KMS-11 (cell line): ENCODE measurements around the gene LPCAT3.
A peak's percentile ranks its signal among the peaks of the same experiment; 100 is the strongest.

Experiments
- H2AFZ ChIP-seq: fragments of 200-600 bp; sonication (generic); 2 replicates; pipeline ENCODE4 v1.6.1; 2016; ENCODE audit warnings: antibody characterized with exemption, mixed run types, low read depth
- H3K27ac ChIP-seq: fragments of 200-600 bp; sonication (generic); 2 replicates; pipeline ENCODE4 v1.6.1; 2016; ENCODE audit warnings: mild to moderate bottlenecking, mixed run types
- H3K27me3 ChIP-seq: fragments of 200-600 bp; sonication (generic); 2 replicates; pipeline ENCODE4 v1.6.1; 2017; ENCODE audit warnings: mild to moderate bottlenecking, low read depth, mixed run types, moderate library complexity; ENCODE audit not compliant: insufficient read depth
- H3K36me3 ChIP-seq: fragments of 200-600 bp; sonication (generic); 2 replicates; pipeline ENCODE4 v1.6.1; 2017; ENCODE audit warnings: mild to moderate bottlenecking, mixed run types; ENCODE audit not compliant: insufficient read depth
- H3K4me1 ChIP-seq: fragments of 200-600 bp; sonication (generic); 2 replicates; pipeline ENCODE4 v1.6.1; 2016; ENCODE audit warnings: mild to moderate bottlenecking, low read depth, mixed run types; ENCODE audit not compliant: poor library complexity, severe bottlenecking
- H3K4me2 ChIP-seq: fragments of 200-600 bp; sonication (generic); 2 replicates; pipeline ENCODE4 v1.7.0; 2016; ENCODE audit warnings: mild to moderate bottlenecking, mixed run types
- H3K4me3 ChIP-seq: fragments of 200-600 bp; sonication (generic); IDR thresholded peaks from 2 replicates; pipeline ENCODE4 v1.6.1; 2017; ENCODE audit warnings: low read depth, low read length, mixed read lengths; ENCODE audit not compliant: insufficient read depth
- H3K79me2 ChIP-seq: fragments of 200-600 bp; sonication (generic); 2 replicates; pipeline ENCODE4 v1.6.1; 2016; ENCODE audit warnings: low read depth, mixed run types; ENCODE audit not compliant: insufficient read depth
- H3K9ac ChIP-seq: fragments of 200-600 bp; sonication (generic); 2 replicates; pipeline ENCODE4 v1.6.1; 2016; ENCODE audit warnings: mild to moderate bottlenecking, mixed run types
- H4K20me1 ChIP-seq: fragments of 200-600 bp; sonication (generic); 2 replicates; pipeline ENCODE4 v1.6.1; 2016; ENCODE audit warnings: mild to moderate bottlenecking, mixed run types; ENCODE audit not compliant: insufficient read depth
- CTCF ChIP-seq: fragments of 200-600 bp; sonication (generic); conservative IDR thresholded peaks from 2 replicates; pipeline ENCODE4 v1.6.1; 2017; ENCODE audit warnings: low read depth, mild to moderate bottlenecking, antibody characterized with exemption, low read length, moderate library complexity, mixed read lengths

LPCAT3 gene

GRCh38 chr12:6927379-6928021, 90.8 kb downstream of the LPCAT3 start, which contains the start of gene ATN1:
Gene ATN1, plus strand, starts transcription at chr12:6927959. Its CDS starts 6,043 bp downstream, at chr12:6934002.
- Histone ChIP-seq H3K79me2 (peaks cover 20% of the 10 kb centered on the region; the same call in 1 of the 2 replicates), H3K36me3 (no peaks in the 10 kb centered on the region), H2AFZ (peak within 1 kb of the TSS; percentile 82)

More at GRCh38 chr12:6927379-6928021, 90.8 kb downstream of the LPCAT3 start, which contains the start of gene ATN1:
- H3K4me2 ChIP-seq, result peak within 1 kb of the TSS; percentile 89
- H3K4me1 ChIP-seq, result peaks cover 36% of the 10 kb centered on the region
- H3K27me3 ChIP-seq, result no peaks in the 10 kb centered on the region
- TF ChIP-seq CTCF, result no peak
- no peak within 1 kb of the TSS for H3K4me3 ChIP-seq
- H4K20me1 ChIP-seq, result no peaks in the 10 kb centered on the region
- H3K9ac ChIP-seq, result peak within 1 kb of the TSS; percentile 86
- peak within 1 kb of the TSS; percentile 50 for H3K27ac ChIP-seq
